Tibial artery (tissue), 4 donors: ENCODE results near the gene ADRM1.

Source experiments
- DNase-seq, 2 donors: peaks; one replicate each; pipeline ENCODE4 v3.0.0-alpha.2; 2019
- H3K27ac ChIP-seq, 2 donors: fragments of 200-600 bp; sonication (generic) in 1 of 2; 1 replicate in 1 of 2; 2 replicates in 1 of 2; pipeline ENCODE4 v1.5.1; 2018 to 2019; ENCODE audit warnings: mild to moderate bottlenecking in 1 of 2
- H3K27me3 ChIP-seq, 2 donors: fragments of 200-600 bp; sonication (generic) in 1 of 2; one replicate each; pipeline versions ENCODE4 v1.5.1 to v1.6.0; 2016 to 2019
- H3K36me3 ChIP-seq, 3 donors: fragments of 200-600 bp; sonication (generic) in 2 of 3; one replicate each; pipeline ENCODE4 v1.5.1; 2016 to 2019; ENCODE audit warnings: mild to moderate bottlenecking in 2 of 3
- H3K4me1 ChIP-seq, 4 donors: fragments of 200-600 bp; sonication (generic) in 2 of 4; 1 replicate in 3 of 4; 2 replicates in 1 of 4; pipeline ENCODE4 v1.5.1; 2016 to 2019
- H3K4me3 ChIP-seq, 2 donors: fragments of 200-600 bp; sonication (generic) in 1 of 2; 1 replicate in 1 of 2; 2 replicates in 1 of 2; pipeline ENCODE4 v1.5.1; 2018 to 2019; ENCODE audit warnings: mild to moderate bottlenecking in 2 of 2
- H3K9me3 ChIP-seq, 3 donors: fragments of 200-600 bp; sonication (generic) in 1 of 3; one replicate each; pipeline ENCODE4 v1.5.1; 2016 to 2019
- intact Hi-C: fragments of 100-400 bp; cut with DNase I; formaldehyde crosslinking; loops from one replicate; pipeline ENCODE4 v1.15.0; 2023; ENCODE audit warnings: low total_unique reads
- TF ChIP-seq, protein P1 (sequence below), 2 experiments: fragments of 200-600 bp in 1 of 2; fragments of 450-650 bp in 1 of 2; IDR thresholded peaks; one replicate each; pipeline ENCODE4 v1.5.1; 2017 to 2019; ENCODE audit warnings: antibody characterized with exemption in 2 of 2, mild to moderate bottlenecking in 1 of 2, moderate library complexity in 1 of 2

Gene ADRM1

DNA sequence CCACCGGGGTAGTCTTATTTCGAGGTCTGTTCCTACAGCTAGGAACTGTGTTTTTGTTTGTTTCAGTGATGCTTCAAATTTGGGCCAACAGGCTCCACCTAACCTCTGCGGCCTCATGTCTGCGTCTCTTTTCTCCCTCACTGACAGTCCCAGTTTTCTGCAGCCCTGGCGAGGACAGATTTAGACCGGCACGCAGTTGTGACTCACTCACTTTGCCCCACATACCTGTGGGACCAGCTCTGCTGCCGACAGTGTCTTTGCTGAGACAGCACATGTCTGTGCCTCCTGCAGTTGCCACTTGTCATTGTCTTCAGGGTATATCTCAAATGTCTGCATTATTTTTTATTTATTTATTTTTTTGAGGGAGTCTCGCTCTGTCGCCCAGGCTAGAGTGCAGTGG, 35.3 kb upstream of the ADRM1 start:
- Histone ChIP-seq H3K9me3 (no peaks in the 10 kb centered on the region), H3K27ac (no peak overlapping the region), H3K27me3 (no peaks in the 10 kb centered on the region), H3K4me1 (no peaks in the 10 kb centered on the region), H3K36me3 (peaks cover 50 to 78% (median 51%) of the 10 kb centered on the region in 3 donors), H3K4me3 (no peak overlapping the region)
- TF ChIP-seq, protein P1, sequence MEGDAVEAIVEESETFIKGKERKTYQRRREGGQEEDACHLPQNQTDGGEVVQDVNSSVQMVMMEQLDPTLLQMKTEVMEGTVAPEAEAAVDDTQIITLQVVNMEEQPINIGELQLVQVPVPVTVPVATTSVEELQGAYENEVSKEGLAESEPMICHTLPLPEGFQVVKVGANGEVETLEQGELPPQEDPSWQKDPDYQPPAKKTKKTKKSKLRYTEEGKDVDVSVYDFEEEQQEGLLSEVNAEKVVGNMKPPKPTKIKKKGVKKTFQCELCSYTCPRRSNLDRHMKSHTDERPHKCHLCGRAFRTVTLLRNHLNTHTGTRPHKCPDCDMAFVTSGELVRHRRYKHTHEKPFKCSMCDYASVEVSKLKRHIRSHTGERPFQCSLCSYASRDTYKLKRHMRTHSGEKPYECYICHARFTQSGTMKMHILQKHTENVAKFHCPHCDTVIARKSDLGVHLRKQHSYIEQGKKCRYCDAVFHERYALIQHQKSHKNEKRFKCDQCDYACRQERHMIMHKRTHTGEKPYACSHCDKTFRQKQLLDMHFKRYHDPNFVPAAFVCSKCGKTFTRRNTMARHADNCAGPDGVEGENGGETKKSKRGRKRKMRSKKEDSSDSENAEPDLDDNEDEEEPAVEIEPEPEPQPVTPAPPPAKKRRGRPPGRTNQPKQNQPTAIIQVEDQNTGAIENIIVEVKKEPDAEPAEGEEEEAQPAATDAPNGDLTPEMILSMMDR (IDR thresholded peaks at IDR 0.05) = no peak
- intact Hi-C loops = no loop called here
- no peak for DNase-seq

DNA sequence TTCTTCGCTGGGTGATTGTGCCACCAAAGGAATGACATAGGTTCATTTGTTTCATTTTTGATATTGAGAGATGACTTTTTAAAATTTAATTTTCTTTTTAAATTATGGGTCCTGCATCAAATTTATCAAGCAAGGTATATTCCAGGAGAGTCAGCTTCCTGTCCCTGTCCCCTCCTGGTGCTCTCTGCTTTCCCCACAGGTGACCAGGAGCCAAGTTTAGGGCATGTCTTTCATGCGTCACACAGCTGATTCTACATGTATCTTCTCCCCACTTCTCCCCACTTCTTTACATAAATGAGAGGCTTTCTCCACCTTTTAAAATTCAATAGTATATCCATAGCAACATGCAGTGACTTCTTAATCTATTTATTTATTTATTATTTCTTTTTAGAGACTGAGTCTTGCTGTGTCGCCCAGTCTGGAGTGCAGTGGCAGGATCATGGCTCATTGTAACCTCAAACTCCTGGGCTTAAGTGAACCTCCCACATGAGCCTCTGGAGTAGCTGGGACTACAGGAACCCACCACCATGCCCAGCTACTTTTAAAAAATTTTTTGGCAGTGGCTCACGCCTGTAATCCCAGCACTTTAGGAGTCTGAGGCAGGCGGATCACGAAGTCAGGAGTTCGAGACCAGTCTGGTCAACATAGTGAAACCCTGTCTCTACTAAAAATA, 34.4 kb upstream of the ADRM1 start:
- TF ChIP-seq, protein P1 (IDR thresholded peaks at IDR 0.05) = no peak
- no peaks in the 10 kb centered on the region for H3K27me3 ChIP-seq
- H3K9me3 ChIP-seq = no peaks in the 10 kb centered on the region
- intact Hi-C loops = no loop called here
- H3K4me1 ChIP-seq = no peaks in the 10 kb centered on the region
- H3K36me3 ChIP-seq = peaks cover 50 to 78% (median 51%) of the 10 kb centered on the region in 3 donors
- H3K27ac ChIP-seq = no peak overlapping the region
- no peak overlapping the region for H3K4me3 ChIP-seq
- DNase-seq = no peak

DNA sequence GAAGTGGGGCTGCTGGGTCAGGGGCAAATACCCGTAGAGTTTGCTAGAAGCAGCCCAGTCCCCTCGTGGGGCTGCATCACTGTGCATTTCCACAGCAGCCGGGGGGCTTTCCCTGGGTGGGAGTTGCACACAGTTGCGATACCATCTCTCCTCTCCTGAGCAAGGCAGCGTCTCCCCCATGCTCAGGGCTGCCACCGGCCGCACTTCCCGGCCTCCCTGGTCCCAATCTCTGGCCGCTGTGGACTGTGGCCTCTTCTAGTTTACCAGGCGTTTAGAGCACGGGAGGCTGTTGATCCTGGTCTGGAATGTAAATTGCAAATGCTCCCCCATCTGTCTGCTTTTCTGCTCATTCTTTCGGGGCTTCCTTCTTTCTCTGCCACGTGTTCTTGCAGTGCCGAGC, 33.4 kb upstream of the ADRM1 start:
- TF ChIP-seq, protein P1 (IDR thresholded peaks at IDR 0.05) = no peak
- Histone ChIP-seq H3K4me1 (no peaks in the 10 kb centered on the region), H3K27me3 (no peaks in the 10 kb centered on the region), H3K27ac (no peak overlapping the region), H3K36me3 (peaks cover 46 to 78% (median 49%) of the 10 kb centered on the region in 3 donors), H3K4me3 (no peak overlapping the region), H3K9me3 (no peaks in the 10 kb centered on the region)
- DNase-seq = no peak
- intact Hi-C loops = no loop called here

DNA sequence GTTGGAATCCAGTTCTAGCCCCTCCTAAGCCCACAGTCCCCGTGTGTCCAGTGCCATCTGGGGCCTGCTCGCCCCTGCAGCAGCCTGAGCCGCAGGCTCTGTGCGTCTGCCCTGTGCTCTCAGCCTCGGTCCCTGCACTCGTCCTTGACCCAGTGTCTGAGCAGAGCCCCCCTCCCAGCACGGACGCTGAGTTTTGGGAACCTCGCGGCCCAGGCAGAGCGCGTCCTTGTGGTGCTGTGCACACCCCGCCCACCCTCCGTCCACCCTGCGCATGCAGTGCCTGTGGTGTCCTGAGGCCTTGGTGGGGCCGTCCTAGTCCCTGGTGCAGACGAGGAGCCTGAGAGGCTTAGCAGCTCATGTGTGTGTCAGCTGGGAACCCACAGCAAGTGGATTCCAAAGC, 32.9 kb upstream of the ADRM1 start:
- Histone ChIP-seq H3K36me3 (peaks cover 45 to 77% (median 48%) of the 10 kb centered on the region in 3 donors), H3K27me3 (no peaks in the 10 kb centered on the region), H3K27ac (no peak overlapping the region), H3K4me3 (no peak overlapping the region), H3K4me1 (no peaks in the 10 kb centered on the region), H3K9me3 (no peaks in the 10 kb centered on the region)
- intact Hi-C loops = no loop called here
- no peak for DNase-seq
- TF ChIP-seq, protein P1 (IDR thresholded peaks at IDR 0.05) = no peak

DNA sequence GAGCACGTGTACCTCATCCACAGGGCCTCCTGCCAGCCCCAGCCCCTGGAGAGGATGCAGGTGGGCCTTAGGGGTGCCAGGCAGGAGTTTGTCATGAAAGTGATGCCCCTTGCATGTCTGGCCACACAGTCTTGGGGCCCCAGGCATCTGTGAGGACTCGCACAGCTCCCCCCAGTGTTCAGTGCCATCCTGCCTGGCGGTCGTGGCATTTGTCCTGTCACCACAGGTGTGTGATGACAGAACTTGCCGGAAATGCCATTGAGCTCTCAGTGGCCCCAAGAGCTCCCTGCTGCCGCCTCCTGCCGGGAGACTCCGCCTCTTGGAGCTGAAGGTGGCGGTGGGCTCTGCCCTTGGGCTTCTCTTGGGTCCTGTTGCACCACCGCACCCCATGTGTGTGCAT, 30.6 kb upstream of the ADRM1 start:
- Histone ChIP-seq H3K27ac (no peak overlapping the region), H3K4me3 (no peak overlapping the region), H3K36me3 (peaks cover 39 to 82% (median 39%) of the 10 kb centered on the region in 3 donors), H3K27me3 (no peaks in the 10 kb centered on the region), H3K4me1 (no peaks in the 10 kb centered on the region), H3K9me3 (no peaks in the 10 kb centered on the region)
- TF ChIP-seq, protein P1 (IDR thresholded peaks at IDR 0.05) = no peak
- intact Hi-C loops = no loop called here
- no peak for DNase-seq
